Cerebellar cortex (tissue), 1 donor: ENCODE measurements around the gene HIKESHI.
A peak's percentile ranks its signal among the peaks of the same experiment; 100 is the strongest.

Source experiments
- DNase-seq: peaks from one replicate; pipeline ENCODE4 v3.0.0-alpha.2; 2015; ENCODE audit warnings: low spot score

HIKESHI gene

DNA sequence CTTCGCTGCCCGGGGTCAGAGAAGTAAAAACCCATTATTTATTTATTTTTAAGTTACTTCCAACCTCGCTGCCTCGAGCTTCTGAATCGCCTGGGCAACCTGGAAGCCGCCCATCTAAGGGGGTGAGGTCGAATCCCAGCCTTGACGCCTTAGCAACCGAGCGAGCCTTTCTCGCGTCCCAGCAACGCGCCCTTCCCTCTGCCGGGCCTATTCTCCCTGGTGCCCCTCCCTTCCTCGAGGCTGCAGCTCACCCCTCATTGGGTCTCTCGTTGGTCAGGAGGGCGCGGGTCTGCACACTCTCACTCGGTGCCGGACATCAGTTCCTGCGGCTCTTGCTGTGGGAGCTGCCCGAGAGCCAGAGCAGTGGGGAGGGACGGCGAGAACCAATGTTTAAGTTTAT lies 72.5 kb downstream of the HIKESHI start, which contains the start of gene CCDC81:
Gene CCDC81 (plus strand): TSS at position 302 of the 400 bp plus-strand sequence. CDS start 277 bp downstream, outside the sequence.
- no peak for DNase-seq

DNA sequence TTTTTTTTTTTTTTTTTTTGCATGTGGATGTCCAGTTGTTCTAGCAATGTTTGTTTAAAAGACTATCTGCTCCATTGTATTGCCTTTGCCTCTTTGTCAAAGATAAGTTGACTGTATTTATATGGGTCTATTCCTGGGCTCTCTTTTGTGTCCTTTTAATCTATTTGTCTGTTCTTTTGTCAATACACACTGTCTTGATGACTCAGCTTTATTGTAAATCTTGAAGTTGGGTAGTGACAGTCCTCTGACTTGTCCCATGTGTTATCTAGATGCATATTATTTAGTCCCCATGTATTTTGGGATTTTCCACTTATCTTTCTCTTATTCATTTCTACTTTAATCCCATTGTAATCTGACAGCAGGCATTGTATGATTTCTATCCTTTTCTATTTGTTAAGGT lies 75.9 kb downstream of the HIKESHI start:
- DNase-seq, result no peak

DNA sequence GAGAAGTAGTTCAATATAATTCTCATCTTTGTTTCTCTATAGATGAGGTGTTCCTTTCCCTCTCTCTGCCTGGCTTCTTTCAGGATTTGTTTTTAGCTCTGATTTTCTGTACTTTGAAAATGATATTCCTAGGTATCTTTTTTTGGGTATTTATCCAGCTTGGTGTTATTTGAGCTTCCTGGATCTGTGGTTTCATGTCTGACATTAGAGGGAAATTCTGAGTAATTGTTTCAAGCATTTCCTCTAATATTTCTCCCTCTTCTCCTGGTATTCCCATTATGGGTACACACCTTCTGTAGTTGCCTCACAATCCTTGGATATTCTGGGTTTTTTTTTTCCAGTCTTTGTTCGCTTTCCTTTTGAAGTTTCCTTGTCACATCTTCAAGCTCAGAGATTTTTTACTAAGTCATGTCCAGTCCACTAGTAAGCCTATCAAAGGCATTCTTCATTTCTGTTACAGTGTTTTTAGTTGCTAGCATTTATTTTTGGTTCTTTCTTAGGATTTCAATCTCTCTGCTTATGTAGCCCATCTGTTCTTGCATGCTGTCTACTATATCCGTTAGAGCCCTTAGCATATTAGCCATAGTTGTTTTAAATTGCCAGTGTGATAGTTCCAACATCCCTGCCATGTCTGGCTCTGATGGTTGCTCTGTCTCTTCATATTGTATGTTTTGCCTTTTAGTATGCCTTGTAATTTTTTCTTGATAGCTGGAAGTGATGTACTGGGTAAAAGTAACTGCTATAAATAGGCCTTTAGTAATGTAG lies 78.4 kb downstream of the HIKESHI start:
- no peak for DNase-seq

DNA sequence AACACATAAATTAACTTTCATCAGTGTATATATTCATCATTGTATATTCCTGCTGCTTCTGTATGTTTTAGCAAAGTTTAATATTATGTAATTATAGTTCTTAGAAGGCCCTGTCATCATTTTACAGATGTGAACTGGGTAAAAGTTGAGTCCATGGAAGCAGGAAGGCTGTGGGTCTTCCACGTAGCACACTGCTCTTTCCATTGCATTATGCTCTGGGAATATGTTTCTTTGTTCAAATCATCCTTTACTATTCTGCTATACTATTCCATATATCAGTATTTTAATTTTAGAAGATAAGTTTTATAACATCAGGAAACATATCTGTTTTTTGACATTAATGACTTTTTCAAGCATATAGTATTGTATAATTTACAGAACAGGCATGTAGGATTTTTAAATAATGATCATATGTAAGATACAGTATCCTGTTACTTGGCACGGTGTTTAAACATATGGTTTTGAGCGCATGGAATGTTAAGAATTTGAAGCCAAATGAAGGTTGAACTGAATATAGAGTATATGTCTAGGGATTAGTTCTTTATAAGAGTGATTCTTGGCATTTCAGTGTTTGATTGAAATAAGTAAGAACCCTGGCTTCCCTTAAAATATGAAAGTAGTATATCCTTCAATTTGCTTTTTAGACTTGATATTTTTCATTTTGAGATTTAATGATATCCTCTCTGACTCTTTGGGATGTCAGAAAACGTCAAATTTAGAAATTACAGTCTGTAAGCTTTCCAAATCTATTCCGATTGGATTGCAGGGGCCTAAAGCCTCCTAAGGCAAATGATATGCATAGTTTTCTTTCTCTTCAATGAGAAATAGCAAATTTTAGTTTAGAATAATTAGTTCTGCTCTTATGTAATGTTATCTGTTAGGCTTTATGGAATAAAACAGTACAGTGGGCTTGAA lies 81.3 kb downstream of the HIKESHI start:
- no peak for DNase-seq

DNA sequence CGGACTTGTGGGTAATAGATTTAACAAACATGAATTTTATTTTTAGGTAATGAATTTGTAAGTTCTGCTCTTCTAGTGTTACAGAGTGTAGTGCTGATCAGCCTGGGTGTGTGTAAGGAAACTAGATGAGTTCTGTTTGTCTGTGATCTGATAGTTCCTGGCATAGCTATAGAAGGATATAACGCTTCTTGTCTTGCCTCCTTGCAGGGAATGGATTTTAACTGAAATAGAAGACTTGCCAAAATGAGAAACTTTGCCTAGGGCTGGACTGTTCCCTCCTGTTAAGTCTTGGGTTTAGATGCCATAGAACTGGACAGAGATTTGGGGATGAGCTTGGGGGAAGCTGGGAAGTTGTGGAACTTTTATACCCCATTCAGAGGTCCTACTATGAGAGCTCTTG lies 84.2 kb downstream of the HIKESHI start:
- DNase-seq, result no peak

DNA sequence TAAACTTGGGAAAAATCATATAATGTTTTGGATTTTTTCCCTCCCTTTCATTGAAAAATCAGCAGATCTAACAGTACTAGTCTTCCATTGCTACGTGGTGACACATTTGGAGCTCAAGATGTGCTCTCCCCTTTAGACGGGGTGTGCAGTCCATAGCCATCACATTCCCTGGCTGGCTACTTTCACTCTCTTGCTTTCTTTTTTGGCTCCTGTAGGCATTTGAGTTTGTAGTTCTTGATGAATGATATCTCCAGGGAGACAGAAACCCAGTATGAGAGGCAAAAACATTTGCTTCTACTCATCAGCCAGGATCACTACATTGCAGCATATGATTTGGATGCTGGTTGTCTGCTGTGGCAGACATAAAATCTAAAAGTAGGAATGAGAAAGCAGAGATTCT lies 84.7 kb downstream of the HIKESHI start:
- DNase-seq, result no peak

DNA sequence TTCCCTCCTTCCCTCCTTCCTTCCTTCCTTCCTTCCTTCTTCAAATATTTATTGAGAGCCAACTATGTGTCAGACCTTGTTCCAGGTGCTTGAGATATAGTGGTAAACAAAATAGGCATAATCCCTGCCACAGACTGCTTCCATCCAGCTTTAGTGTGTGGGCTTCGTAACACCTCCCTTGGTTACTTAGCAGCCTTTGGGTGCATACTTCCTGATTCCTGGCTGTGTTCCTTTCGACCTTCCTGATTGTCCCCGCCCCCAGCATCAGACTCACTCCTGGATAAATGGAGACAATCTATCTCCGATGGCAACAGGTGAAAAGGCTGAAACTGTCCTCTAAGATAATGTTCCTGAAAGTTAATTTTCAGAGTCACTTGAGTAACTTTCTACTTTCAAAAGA lies 86.2 kb downstream of the HIKESHI start:
- DNase-seq, result no peak

DNA sequence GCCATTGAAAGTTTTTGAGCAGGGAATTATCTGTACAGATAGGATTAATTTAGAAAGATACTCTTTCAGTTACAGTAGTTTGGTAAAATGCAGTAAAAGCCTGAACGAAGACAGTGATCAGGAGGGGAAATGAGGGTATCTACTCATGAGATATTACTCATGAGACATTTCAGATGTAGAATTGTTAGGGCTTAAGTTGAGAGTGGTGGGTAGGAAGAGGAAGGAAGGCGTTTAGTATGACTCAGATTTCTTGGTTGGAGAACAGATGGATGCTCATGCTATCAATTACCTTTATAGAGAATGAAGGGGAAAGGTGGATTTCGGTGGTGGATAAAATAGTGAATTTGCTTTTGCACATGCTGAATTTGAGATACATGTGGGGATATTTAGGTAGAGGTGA lies 88.4 kb downstream of the HIKESHI start:
- no peak for DNase-seq

DNA sequence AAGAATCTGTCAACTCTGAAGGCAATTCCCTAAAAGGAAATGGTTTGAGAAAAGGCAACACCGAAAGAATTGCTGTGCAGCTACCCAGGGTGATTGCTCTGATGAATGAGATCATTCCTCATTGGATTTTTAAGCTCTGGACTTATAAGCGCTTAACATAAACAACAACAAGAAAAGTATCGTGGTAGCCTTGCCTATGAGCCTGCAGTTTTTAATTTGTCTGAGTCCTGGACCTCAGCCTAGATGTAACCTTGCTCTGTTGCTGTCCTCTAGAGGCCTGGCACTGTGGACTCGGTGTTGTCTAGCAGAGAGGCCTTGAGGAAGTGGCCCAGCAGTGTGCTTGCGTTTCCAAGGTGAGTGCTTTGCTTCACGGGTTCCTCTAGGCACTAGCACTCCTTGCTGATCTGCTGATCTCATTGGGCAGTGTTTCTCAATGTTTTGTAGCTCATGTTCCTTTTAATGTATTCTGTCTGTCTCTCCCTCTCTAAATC lies 93.1 kb downstream of the HIKESHI start:
- DNase-seq, result peak; percentile 65
